GM21786 (cell line): ENCODE measurements around the gene ARIH2.
A peak's percentile ranks its signal among the peaks of the same experiment; 100 is the strongest.

ENCODE experiments used
- ATAC-seq: cut with Tn5 transposase; IDR thresholded peaks from one replicate; pipeline ENCODE4 v1.9.1; 2021; ENCODE audit not compliant: unreplicated experiment

The ARIH2 gene

GRCh38 chr3:48970586-48970985, 51.9 kb downstream of the ARIH2 start:
- no peak for ATAC-seq

DNA sequence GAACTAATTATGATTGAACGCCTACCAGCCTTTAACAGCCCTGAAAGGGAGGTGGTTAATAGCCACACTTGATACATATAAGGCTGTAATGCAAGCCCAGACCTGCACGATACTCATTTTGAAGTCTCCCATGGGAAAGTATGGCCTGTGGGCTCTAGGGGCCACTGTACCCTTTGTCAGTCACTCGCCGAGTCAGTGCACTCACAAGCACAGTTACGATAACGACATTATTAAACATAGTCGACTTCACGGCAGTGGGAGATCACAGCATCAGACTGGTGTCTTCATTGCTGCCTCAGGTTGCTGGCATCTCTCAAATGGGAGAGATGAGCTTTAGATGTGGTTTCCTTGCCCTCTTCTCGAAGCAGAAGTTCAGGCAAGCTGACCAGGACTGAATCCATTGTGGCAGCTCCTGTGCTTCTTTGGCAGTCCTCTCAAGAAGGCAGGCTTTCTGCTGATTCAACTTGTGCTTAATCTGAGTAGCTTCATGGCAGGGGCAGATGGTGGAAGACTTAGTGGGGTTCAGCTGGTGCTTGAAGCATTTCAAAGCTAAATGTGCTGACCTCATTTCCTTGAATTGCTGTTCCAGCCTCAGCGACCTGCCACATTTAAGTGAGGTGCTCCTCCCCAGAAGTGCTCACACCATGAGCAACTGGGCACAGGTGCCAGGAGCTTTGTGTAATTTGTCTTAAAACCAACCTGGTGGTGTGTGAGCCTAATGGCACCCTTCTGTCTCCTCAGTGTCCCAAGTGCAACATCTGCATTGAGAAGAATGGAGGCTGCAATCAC, 55.6 kb downstream of the ARIH2 start:
- no peak for ATAC-seq

- ATAC-seq: no peak
Measured at GRCh38 chr3:48979451-48979850, 60.8 kb downstream of the ARIH2 start.

DNA sequence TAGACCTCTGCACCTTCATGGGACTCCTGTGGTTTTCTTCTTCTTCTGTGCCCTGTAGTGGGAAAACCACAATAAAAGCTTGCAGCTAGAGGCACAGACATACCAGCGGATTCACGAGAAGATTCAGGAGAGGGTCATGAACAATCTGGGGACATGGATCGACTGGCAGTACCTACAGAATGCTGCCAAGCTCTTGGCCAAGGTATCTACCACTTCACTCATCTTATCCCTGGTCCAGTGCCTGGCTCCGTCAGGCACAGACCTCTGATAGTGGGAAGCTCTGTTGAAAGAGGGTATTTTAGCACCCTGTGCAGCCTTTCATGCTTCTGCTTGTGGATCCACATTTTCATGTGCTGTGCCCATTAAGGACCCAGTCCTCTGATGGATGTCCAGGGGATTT, 61.7 kb downstream of the ARIH2 start:
- ATAC-seq: no peak

DNA sequence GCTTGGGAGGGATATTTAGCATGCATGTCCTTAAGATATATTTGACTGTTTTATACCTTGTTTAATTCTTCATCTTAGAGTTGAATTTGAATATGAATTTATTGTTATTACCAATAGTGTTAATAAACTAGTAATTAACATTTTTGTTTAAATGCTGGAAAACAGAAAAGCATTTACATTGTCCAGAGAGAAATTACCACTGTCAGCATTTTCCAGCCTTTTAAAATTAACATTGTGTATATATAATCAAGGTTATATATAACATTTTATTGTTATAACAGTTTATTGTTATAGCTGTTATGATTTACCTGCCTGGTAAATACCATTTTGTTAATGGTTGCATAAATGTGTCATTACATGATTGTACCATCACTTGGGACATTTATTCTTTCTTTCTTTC, 63.4 kb downstream of the ARIH2 start:
- no peak for ATAC-seq

DNA sequence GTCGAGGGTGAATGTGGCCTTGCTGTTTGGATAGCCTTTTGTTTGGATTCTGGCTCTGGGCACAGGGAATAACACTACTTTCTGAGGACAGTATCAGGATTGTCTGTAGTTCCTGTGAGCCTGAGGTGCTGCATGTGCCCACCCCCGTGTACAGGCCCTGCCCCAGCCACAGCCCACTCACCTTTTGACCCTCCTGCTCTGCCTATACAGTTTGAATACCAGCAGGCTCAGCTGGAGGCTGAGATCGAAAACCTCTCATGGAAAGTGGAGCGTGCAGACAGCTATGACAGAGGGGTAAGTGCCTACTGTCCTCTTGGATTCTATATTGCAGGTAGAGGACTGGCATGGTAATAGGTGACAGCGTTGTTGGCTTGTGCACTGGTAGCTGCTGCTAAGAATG, 64.0 kb downstream of the ARIH2 start:
- no peak for ATAC-seq

DNA sequence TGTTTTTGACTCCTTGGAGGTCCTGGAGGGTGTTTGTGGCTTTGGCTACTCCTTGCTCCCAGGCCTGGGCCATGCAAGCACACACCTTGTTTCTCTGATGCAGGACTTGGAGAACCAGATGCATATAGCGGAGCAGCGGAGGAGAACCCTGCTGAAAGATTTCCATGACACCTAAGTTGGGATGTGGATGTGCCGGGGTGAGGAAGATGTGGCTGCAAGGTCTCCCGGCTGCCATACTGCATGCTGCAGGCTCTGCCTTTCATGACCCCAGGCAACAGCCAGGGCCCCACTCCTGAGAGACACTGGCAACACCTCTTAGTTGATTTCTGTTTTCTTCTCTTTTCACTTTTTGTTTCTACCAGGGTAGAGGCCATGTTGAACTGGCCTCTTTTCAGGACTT, 64.5 kb downstream of the ARIH2 start:
- ATAC-seq: no peak

- no peak for ATAC-seq
Measured at GRCh38 chr3:48984663-48985062, 66.0 kb downstream of the ARIH2 start.

- no peak for ATAC-seq
Measured at GRCh38 chr3:48985831-48986376, 67.3 kb downstream of the ARIH2 start.

GRCh38 chr3:48989126-48989795, 70.6 kb downstream of the ARIH2 start:
- ATAC-seq: no peak

DNA sequence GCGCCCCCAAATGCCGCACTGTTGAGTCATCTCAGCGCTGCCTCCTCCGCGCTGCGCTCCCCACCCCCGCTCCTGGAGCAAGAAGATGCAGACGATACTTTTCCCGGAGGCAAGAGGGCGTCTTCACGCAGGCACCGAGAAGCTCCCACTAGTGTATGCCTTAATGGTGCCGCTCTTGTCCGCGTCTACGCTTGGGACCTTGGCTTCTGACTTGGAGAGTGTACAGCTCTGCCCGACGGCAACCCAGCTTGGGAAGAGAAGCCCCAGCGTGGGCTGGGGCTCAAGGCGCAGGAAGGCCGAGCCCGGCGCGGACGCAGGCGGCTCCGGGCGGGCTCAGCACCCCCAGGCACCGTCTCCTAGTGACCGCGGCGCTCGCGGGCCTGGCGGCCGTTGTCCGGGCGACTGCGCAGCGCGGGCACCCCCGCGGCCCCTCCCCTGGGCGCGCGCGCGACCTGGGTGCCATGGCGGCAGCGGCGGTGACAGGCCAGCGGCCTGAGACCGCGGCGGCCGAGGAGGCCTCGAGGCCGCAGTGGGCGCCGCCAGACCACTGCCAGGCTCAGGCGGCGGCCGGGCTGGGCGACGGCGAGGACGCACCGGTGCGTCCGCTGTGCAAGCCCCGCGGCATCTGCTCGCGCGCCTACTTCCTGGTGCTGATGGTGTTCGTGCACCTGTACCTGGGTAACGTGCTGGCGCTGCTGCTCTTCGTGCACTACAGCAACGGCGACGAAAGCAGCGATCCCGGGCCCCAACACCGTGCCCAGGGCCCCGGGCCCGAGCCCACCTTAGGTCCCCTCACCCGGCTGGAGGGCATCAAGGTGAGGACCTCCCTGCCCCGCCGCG, 71.4 kb downstream of the ARIH2 start, which contains the start of gene P4HTM:
TSS of gene P4HTM (plus strand) at position 446 of the 840 bp plus-strand sequence. CDS start at position 462, 16 bp downstream.
- ATAC-seq: peak; percentile 47

DNA sequence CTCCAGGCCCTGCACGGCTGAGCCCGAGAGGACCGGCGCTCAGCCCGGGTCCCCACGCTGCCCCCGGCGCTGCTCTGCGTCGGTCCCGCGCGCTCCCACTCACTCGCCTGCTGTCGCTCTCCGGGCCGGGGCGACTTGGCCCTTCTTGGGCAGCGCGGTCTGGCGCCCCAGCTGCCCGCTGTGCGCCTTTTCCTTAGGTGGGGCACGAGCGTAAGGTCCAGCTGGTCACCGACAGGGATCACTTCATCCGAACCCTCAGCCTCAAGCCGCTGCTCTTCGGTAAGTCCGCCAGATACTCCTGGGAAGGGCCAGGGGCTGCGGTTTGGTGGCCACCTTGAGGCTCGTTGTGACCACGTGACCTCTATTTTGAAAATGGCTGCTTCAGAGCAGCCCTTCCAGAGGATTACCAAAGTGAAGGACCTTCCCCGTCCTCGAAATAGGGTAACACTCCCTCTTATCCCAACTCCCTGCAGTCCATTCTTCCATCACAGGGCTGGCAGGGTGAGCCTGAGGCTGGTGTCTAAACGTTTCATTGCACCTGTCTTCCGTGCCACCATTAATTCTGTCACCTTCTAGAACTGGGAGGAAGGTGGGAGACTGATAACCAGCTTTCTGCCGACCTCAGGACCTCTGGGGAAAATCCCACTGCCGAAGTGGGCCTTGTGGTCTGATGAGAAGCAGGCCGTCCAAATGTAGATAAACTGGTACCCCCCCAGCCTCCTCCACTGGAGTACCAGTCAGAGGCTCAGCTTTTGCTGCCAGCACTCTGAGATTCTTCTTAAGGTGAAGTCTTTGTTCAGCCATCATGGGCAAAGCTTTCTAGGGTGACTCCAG, 72.2 kb downstream of the ARIH2 start:
- ATAC-seq: no peak

DNA sequence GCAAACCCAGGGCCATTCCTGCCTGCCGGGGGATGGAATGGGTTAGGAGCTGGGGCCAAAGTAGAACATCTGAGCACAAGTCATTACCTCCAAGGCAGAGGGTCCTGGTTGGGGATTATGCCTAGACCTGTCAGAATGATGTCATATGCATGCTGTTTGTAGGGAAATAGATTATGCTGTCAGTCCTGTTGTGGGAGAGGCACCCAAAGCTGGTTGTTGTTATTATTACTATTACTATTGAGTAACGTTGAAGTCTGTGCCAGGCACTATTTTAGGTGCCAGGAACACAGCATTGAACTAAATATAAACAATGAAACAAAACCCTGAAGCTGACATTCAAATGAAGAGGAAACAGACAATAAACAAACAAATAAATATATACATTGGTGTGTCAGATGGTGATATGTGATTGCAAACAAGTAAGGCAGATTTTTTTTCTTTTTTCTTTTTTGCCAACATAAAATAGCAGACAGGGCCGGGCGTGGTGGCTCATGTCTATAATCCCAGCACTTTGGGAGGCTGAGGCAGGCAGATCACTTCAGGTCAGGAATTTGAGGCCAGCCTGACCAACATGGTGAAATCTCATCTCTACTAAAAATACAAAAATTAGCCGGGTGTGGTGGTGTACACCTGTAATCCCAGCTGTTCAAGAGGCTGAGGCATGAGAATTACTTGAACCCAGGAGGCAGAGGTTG, 73.4 kb downstream of the ARIH2 start:
- no peak for ATAC-seq

- ATAC-seq: no peak
Measured at GRCh38 chr3:48993834-48994233, 75.2 kb downstream of the ARIH2 start.

DNA sequence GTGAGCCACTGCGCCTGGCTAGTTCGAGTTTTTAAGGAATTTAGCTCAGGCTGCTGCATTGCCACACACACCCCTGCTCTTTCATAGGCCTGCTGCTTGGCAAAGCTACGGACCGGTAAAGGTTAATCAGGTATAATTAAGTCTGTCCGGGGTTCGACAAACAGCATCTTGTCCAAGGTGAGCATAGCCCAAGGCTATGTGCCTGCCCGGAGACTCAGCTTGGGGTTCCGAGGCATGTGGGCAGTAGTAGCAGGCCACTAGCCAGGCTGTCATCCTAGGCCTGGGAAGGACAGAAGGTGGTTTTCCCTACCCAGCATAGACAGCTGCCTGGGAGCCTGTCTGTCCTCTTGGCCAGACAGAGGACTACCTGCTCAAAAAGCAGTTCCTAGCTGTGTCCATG, 78.0 kb downstream of the ARIH2 start:
- no peak for ATAC-seq

- no peak for ATAC-seq
Measured at GRCh38 chr3:48997102-48997635, 78.5 kb downstream of the ARIH2 start.

DNA sequence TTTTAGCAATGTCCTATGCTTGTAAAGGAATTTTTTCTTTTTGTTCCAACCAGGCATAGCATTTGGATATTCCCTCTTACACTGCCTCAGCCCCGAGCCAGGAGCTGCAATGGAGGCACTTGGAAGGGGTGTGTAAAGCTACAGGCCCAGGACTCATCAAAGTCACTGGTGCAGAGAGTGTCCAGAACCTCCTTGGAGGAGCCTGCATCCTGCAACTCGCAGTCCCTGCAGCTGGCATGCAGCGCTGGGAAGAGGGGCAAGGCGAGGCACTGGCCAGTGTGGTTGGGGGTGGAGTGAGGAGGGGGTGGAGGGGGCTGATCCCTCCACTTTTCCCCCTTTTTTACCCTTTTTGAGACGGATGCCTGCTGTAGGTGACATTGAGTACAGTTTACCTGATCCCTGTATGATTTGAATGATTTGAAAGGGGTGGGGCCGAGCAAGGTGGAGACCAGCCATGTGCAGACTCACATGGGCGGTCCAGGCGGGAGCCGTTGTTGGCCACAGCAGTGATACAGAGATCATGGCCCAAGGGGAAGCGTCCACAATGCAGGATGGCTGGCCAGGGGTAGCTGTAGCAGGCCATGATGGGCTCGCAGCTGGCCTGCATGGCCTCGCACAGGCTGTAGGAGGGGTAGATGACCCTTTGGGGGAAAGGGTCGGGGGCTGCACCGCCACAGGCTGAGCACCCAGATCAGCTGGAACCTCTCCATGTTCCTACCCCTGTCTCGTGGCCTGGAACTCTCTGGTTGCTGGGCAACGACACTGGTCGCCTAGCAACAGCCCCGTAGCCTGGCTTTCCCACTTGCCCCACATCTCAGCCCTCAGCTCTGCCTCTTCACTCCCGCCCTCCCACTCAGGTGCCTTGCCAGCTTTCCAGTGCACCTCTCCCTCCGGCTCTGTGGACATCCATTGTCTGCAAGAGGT, 79.3 kb downstream of the ARIH2 start:
- ATAC-seq: no peak

- no peak for ATAC-seq
Measured at GRCh38 chr3:48999085-48999858, 80.6 kb downstream of the ARIH2 start.
